ENCODE measurements around the gene MANF.
A peak's percentile ranks its signal among the peaks of the same experiment; 100 is the strongest.
"Not testable (repeated sequence)": the region's sequence is repeated elsewhere in the genome, so short reads cannot be mapped to it uniquely, and the experiment has no call there.

Gene MANF
- 33.3 to 70.0 (median 44.4) reads per million in 17 experiments for total RNA-seq

DNA sequence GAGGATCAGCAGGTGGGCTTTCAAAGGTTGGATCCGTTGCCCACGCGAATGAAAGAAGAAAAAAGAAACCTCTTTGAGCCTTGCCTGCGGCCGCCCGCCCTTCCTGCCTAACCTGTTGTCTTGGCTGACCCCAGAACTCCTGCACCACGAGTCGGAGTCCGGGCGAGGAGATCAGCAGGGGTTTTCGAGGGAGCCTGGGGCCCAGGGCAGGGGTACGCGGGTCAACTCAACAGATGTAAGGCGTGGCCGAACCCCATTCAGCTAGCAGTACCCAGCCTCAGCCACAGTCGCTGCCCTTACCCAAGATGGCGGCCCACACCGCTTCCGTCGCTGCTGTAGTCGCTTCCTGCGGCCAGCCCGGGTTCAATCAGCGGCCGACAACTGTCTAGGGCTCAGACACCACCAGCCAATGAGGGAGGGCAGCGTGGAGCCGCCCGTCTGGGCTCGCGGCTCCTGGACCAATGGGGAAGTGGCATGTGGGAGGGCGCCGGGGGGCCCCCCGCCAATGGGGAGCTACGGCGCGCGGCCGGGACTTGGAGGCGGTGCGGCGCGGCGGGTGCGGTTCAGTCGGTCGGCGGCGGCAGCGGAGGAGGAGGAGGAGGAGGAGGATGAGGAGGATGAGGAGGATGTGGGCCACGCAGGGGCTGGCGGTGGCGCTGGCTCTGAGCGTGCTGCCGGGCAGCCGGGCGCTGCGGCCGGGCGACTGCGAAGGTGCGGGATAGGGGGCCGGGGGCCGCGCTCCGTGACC is at the start of gene MANF:
Gene MANF, plus strand, starts transcription at position 566 of the 748 bp plus-strand sequence. Its CDS starts 52 bp downstream, at position 618.
- DNase-seq = peak; percentile 98 to 99 (median 99)

DNA sequence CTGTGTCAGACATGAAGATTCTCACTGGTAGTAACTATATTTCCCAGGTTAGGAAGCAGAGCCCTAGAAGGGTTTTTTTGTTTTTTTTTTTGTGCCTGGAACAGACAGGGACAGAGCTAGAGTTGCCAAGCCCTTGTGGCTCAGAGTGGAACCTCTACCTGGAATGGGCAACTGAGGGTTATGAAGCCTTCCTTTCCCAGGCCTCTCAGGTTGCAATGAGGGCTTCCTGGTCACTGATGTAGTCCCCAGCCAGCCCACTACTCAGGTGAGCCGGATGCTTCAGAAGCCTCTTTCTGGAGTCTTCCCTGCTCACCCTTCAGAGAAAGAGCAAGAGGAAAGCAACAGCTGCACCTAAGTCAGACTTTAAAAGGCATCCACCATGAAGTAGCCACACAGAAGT is 48.8 kb upstream of the MANF start:
- DNase-seq = no peak

DNA sequence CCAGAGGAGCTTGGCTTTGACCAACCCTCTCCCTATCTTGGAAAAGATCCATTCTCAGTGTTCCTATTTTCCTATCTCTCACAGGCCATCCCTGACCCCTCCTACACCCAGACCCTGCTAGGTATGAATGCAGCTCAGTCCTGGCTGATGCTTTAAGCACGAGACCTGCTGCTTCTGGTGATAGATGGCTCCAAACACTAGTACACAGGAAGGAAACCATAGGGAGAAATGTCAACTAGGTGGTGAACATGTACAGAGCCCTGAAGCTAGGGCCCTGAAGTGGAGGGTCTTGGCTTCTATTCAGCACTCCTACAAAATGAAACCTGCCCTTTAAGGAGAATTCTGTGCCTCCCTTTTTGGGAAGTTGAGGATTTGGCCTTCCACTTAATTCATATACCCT is 47.4 kb upstream of the MANF start:
- no peak for DNase-seq

DNA sequence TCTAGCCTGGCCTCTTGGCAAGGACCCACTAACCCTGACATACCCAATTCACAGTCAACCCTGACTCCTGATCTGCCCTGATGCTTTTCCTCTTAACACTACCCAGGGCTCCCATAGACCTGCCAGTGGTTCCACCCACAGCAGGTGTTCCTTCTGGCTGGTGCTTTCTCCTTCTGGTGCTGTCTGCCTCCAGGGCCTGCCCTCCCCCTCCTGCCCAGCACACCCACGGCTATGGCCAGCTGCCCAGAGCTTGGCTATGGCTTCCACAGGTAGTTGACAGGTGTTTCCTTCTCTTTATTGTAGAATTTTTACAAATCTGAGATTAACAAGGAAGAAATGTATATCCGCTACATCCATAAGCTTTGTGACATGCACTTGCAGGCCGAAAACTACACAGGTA is 46.5 kb upstream of the MANF start:
- DNase-seq = no peak

DNA sequence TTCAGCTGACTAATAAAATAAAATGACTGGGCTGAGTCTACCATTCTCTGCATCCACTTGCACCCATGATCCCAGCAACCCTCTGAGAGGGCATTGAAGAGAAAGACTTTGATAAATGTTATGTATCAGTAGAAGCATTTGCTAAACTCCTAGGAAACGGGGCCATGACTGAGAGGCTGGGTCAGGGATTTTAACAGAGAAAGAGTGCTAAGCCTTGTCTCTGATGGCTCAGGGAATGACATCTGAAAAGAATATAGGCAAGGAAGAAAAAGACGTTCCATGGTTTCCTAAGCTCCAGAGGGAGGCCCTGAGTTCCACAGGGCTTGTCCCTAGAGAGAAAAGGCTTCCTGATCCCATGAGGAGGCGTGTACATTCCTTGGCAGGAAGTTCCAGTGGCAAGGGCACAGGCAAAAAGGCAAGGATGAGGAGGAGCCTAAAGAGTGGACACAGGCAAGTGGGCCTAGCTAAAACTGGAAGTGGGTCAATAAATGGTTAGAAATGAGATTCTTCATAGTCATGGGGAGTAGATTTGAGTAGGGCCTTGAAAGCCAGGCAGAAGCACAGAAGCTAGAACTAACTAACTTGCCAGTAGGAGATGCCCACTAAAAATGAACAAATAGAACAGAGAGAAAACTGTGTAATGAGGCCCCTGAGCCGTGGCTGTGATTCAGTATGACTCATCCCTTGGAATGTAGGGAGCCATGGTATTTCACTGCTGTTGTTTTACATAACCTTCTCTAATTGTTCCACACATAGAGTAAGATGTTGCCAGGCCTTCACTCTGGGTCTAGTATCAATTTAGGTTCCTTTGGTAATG is 44.9 kb upstream of the MANF start:
- DNase-seq = peak in 2 of 4 experiments; percentile 11 to 12

DNA sequence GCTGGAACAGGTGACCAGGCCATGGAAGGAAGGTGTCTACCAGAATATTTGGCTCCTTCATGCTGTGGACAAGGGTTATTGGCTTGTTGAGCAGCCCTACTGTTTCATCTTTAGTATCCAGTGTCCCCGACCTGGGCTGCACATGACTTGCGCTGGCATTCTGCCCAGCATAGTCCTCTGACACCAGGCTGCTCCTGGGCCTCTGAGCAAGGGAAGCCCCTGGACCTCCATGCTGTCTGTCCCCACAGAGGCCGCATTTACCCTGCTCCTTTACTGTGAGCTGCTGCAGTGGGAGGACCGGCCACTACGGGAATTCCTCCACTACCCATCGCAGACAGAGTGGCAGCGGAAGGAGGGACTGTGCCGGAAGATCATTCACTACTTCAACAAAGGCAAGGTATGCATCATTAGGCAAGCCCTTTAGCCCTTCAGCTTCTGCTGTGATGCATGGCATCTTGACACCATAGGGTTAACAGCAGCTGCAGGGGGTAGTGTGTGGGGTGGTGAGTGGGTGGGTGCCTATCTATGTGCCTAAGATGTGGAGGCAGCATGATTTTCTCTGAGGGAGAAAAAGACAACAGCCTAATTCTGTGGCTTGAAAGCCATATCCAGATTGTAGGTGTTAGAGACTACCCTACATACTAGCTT is 44.0 kb upstream of the MANF start:
- no peak for DNase-seq

DNA sequence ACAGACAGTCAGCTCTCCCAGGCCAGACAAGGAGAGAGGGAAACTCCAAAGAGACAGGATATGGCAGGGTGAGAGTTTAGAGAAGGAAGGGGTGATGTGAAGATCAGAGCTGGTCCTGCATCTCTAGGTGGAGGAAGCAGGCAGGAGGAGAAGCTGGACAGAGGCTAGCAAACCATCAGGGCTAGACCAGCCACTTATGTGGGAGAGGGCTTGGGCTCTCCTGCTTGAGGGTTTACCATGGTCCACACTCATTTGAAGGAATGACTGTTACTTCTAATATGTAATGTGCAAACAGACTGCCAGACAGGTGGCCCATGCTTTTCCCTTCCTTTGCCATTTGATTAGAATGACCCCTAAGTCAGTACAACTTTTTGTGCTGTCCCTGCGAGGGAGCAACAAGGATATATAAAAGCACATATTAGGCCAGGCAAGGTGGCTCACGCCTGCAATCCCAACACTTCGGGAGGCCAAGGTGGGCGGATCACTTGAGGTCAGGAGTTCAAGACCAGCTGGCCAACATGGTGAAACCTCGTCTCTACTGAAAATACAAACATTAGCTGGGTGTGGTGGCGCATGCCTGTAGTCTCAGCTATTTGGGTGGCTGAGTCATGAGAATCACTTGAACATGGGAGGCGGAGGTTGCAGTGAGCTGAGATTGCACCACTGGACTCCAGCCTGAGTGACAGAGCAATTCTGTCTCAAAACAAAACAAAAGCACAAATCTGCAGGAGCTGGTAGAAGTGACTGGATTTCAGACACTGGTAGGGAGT is 41.0 kb upstream of the MANF start:
- DNase-seq = peak; percentile 17 to 34 (median 29)

DNA sequence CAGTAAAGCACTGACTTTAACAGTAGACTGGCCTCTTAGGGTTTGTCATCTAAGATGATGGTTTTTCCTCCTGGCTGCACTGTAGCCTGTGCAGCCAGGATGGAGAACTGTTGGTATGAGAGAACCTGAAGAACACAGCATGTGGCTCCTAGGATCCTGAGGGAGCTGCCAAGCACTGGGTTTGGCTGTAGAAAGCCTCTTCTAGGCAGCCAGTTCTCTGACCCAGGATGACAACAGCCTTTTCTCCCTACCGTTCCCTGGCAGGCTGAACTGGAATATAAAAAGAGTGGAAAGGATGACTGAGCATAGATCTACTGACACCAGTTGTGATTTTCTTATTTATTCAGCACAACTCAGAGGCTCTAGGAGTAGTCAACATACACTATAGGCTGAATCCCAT is 34.3 kb upstream of the MANF start:
- no peak for DNase-seq

DNA sequence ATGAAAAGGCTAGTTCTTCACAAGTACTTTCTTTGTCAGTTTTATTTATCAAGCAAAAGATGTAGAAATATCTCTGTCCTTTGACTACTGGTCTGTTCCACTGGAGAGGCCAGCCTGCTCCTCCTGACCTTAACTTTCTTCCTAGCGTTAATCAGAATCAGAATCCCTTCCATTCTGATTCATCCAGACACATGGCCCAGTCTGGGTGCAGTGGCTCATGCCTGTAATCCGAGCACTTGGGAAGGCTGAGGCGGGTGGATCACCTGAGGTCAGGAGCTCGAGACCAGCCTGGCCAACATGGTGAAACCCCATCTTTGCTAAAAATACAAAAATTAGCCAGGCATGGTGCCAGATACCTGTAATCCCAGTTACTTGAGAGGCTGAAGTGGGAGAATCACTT is 32.0 kb upstream of the MANF start:
- no peak for DNase-seq

DNA sequence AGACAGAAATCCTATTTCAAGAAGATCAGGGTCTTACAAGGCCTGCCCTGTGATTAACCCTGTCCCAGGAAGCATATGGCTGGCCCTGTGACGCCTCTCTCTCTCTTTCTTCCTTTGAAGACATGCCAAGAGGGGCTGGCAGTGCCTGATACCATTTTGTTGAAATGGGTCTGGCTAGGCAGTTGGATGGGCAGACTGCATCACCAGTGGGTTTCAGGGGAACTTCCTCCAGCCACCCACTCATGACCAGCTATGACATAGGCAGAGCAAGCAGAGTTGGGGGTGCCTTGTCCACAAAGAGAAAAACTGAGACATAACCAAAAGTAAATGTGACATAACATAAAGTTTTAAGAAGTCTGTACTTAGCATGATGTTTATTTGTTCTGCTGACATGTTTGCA is 31.4 kb upstream of the MANF start:
- DNase-seq = peak; percentile 28 to 63 (median 37)

DNA sequence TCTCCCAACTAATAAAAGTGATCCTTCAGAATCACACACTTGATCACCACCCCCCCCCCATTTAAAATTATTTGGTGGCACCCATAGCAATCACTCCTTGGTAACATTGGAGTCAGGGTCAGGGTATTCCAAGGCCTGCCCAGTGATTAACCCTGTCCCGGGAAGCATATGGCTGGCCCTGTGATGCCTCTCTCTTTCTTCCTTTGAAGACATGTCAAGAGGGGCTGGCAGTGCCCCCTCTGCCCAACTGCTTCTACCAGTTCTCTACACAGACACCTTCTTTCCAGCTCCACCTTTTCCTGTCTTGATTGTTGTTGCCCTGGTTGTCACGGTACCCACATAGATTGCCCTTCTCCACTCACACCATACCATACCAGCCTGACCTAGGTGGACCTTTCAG is 30.9 kb upstream of the MANF start:
- no peak for DNase-seq

DNA sequence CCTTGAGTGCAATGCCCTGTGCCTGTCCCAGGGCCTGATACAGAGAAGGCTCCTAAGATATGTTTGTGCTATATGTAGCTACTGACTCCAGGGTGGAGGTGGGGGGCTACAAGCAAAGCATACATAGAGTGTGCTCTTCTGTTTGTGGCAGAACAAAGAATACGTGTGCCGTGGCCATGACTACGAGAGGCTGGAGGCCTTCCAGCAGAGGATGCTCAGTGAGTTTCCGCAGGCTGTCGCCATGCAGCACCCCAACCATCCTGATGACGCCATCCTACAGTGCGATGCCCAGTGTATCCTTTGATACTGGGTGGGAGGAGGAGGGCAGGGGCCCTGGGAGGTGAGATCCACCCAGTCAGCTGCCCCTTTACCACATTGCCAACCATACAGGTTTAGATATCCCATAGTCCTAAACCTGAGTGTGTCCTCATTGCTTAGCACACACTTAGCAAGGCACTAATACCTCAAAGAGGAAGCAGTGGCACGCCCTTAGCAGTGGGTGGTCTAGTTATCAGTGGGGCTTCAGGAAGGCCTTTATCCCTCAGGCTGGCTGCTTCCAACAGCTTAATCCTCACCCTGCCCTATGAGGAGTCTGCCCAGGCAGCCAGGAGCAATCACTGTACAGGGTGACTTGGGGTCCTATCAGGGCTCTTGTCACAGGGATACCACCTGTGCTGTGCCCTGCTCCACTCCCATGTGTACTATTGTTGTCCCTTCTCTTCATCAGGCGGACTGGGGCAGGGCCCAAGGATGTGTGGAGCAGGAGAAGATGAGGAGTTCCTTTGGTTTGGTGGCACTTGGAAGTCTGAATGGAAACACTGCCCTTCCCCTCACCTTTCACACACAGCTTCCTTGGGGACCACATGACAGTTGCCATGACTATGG is 30.1 kb upstream of the MANF start:
- DNase-seq = no peak

DNA sequence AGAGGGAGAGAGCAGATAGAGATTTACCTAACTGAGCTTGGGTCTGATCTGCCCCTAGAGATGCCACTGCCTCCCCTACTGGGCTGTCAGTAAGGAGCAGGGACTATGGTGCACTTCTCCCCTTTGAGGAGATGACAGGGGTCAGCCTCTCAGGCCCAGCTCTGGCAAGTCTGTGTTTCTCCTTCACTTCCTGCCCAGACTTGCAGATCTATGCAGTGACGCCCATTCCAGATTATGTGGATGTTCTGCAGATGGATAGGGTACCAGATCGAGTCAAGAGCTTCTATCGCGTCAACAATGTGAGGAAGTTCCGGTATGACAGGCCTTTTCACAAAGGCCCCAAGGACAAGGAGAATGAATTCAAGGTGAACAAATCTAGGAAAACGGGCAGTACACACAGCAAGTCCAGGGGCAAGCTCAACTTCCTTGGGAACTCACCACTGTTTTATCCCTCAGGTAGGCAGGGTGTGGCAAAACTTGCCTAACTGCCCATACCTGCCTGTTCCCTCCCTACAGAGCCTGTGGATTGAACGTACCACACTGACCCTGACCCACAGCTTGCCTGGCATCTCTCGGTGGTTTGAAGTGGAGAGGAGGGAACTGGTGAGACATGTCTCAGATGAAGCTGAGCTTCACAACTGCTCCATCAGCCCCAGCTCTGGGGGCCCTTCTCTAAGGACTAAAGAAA is 29.1 kb upstream of the MANF start:
- no peak for DNase-seq

DNA sequence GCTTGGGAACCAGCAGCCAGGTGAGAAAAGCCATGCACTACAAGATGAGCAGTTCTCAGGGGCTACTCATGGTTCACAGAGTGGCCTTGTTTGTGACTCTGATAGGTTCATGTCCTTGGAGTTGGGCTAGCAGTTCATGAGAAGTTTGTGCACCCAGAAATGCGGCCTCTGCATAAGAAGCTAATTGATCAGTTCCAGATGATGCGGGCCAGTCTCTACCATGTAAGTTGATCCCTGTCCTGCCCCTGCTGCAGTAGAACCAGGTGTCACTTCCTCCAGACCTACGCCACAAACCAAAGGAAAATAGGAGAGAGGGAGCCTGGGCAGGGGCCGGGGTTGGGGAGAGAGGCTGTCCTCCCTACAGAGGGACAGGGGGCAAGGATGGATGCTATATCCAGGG is 27.2 kb upstream of the MANF start:
- DNase-seq = no peak

DNA sequence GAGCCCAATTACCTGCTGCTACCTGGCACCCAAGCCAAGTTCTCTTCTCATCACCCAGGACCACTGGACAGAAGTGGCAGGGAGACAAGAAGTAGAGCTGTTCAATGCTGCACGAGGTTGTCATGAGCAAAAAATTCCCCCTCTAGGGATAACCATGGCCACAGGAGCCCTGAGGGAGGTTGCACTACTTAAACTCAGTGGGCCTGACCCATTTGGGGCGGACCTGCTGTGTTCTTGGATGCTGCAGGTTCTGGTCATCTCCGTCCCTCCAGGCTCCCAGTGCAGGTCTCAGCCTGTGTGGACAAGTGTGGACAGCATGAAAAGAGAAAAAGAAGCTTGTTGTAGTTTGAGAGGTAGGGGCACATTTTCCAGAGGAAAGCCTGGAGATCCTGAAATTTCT is 26.1 kb upstream of the MANF start:
- no peak for DNase-seq

DNA sequence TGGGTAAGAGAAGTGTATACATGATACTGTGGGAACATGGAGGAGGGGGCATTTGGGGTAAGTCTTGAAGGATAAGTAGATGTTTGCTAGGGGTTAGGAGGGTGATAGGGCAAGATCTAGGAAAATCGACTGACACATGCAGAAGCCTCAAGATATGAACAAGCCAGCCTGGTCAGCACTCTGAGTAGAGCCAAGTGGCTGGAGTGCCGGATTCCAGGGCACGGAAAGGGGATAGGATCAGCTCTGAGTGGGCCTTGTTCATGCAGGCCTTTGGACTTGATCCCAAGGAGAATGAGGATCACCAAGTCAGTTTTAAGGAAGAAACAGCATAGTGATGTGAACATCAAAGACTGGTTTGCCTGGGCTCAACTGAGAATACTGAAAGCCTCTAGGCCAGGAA is 24.3 kb upstream of the MANF start:
- DNase-seq = no peak

DNA sequence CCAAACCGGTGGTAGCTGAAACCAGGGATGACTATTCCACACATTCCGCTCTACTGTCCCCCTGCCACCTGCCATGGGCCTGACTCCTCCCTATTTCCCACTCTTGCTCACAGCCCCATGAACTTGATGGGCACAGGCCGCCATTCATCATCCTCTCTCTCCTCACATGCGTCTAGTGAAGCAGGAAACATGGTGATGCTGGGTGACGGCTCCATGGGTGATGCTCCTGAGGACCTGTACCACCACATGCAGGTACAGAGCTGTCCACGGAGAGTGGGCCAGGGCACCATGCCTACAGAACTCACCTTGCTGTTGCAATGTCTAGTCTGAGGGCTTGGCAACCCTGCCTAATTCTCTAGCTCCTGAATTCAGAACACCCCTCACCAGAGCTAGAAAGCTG is 23.3 kb upstream of the MANF start:
- no peak for DNase-seq

DNA sequence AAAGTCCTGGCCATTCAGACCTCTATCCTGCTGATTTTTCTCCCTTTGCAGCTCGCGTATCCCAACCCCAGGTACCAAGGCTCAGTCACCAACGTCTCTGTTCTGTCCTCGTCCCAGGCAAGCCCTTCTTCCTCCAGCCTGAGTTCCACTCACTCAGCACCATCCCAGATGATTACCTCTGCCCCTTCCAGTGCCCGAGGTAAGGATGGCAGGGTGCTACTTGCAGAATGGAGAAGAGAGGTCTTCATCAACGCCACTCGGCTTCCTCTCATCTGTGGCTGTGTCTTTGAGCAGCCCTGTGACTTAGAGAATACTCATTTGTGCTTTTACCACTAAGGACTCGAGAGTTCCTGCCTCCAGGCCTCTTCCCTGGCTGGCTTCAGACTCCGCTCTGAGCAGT is 22.6 kb upstream of the MANF start:
- DNase-seq = no peak

DNA sequence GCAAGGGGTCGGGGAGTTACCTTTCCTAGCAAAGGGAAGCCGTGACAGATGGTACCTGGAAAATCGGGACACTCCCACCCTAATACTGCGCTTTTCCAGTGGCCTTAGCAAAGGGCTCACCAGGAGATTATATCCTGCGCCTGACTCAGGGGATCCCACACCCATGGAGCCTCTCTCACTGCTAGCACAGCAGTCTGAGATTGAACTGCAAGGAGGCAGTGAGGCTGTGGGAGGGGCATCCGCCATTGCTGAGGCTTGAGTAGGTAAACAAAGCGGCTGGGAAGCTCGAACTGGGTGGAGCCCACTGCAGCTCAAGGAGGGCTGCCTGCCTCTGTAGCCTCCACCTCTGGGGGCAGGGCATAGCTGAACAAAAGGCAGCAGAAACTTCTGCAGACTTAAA is 16.8 kb upstream of the MANF start:
- DNase-seq = not testable (repeated sequence)

DNA sequence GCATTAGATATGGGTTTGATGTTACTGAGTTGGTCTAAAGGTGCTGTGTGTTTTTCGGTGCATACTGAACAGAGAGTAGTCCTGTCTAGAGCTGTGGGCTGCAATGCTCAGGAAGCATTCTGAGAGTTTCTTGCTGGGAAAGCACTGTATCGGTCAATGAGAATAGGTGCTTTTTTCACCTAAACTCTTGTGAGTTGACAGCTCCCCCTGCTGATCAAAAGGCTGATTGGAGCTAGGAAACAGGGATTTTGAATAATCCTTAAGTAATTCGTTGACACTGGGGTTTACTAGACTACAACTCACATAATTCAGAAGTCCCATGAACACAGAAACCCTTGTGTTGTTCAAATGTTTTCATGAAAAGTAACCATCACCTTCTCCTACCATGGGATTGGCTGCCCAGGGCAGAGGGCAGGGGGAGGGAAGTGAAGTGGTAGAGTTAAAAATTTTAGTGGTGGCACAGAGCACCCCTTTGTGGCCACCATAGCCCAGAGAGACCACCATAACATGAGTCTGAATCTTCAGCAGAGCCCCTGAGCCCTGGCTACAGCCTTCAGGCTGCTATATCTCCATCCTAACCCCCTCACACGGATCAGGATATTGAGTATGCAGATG is 13.0 kb upstream of the MANF start:
- DNase-seq = peak; percentile 56 to 74 (median 58)
